ENCODE results near the gene CPZ.
A peak's percentile ranks its signal among the peaks of the same experiment; 100 is the strongest.

CPZ gene

DNA sequence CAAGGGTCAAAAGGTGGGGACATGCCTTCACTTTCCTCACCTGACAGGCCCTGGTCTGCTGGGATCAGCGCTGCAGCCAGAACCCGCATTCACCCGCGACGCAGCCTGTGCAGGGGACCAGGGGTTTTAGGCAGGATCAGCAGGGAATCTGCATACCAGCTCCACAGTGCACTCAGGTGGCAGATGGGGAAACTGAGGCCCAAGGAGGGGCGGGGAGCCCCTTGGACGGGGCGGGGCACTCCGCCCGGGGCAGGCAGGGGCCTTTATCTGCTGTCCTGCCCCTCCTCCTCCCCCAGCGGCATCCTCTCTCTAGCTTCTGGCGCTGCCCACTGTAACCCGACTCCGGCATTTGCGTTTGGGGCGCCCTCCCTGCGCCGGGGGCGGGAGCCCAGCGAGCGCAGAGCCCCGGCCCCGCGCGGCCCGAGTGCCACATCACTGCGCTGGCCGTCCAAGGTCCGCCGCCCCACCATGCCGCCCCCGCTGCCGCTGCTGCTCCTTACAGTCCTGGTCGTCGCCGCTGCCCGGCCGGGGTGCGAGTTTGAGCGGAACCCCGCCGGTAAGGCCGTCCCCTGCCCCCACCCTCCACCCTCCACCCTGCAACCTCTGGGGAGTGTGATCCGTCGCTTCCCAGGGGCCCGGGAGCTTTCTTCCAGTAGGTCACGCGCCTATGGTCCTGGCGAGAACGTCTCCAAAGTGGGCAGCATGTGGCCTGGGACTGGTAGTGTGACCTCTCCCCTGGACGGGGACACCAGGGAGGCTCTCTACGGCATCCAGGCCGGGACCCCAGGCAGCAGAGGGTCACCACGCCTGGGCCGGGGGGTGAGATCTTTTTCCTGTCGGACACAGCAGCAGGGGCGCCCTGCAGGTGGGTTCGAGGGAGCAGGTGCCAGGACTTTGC is at the start of gene CPZ:
TSS of gene CPZ (plus strand) at position 400 of the 898 bp plus-strand sequence. CDS start at position 469, 69 bp downstream.
- no peak for DNase-seq

DNA sequence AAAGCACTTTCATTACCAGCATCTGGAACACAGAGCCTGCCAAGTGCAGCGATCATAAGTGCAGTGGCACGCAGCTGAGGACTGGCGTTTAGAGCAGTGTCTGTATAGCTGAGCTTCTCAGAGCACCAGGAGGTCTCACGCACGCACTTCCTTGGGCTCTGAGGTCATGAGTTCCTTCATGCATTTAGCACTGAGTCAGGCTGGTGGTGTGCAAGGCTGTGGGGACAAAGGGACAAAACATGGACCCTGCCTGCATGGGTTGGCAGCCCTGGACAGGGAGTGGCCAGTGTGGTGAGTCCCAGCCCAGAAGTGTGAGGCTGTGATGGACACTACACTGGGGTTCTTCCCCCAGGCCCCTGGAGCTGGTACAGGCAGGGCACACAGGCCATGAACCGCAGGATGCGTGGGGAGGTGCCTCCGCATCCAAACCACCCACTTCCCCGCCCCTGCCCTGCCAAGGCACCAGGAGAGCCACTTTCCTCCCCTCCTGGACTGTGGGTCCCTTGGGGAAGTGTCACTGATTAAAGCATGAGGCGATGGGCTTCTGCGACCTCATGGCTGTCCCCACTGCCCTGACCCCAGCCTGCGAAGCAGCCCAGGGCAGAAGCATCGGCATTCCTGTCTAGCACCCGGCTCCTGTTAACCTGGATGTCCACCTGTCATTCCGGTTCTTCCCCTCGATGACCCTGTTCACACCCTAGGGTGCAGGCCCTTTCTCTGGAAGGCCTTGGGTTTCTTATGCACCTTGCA is 49.6 kb upstream of the CPZ start:
- no peak for DNase-seq

DNA sequence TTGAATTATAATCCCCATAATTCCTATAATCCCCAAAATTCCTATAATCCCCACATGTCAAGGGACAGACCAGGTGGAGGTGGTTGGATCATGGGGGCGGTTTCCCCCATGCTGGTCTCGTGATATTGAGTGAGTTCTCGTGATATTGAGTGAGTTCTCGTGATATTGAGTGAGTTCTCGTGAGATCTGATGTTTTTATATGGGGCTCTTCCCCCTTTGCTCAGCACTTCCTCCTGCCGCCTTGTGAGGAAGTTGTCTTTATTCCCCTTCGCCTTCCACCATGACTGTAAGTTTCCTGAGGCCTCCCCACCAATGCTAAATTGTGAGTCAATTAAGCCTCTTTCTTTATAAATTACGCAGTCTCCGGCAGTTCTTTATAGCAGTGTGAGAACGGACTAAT is 48.9 kb upstream of the CPZ start:
- no peak for DNase-seq

DNA sequence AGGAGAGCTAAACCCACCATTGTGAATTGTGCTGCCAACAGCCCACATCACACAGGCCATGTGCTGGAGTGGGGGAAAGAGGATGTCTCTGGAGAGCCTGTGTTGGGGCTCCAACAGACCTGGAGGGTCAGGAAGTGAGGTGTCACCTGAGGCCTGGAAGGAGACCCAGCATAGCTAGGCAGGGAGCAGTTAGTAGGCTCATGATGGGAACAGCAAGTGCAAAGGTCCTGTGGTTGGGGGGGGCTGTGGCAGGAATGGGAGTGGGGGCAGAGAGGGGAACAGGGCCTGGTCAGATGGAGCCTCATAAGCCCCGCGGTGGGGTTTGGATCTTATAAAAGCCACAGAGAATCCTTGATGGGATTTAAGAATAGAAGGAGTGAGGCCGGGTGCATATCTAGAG is 48.3 kb upstream of the CPZ start:
- no peak for DNase-seq

DNA sequence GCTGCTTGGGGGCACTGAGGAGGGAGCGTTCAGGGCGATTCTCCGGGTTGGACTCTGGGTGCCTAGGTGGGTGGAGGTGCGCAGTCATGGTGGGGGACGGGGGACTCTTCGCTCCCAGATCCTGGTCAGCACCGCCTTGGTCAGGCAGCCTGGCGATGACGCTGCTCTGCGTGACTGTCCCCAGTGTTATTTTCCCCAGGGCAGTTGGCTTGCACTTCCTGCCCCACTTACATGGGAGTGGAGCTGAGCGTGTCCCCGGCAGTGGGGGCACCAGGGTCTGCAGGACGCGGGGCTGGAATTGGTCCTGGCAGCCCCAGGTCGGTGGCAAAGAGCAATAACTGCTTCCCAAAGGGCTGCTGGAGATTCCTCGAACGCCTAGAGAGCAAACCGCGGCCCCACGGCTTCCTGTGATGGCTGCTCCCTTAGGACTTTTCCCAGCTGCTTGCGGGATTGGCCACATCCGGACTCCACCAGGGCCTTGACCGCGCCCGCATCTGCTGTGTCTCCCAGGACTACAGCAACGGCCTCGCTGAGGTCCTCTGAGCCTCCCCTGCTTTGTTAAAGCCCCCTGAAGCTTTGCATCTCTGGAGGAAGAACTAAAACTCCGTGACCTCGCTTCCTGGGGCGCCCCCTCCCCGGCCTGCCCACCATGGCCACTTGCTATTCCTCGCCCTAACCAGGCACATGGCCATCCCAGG is 47.7 kb upstream of the CPZ start:
- DNase-seq, result no peak

DNA sequence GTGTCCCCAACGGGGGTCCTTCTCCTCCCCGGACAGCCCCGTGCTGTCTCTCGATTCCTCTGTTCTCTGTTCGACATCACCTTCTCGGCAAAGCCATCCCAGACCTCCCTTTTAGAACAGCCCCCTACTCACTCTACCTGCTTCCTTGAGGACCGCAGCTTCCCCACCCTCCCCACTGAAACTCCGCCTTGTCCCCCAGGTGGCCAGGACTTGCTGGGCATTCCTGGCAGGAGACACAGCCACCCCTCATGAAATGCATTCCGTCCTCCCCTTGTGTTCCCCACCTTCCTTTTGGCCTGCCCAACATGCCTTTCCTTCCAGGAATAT is 47.2 kb upstream of the CPZ start:
- no peak for DNase-seq

DNA sequence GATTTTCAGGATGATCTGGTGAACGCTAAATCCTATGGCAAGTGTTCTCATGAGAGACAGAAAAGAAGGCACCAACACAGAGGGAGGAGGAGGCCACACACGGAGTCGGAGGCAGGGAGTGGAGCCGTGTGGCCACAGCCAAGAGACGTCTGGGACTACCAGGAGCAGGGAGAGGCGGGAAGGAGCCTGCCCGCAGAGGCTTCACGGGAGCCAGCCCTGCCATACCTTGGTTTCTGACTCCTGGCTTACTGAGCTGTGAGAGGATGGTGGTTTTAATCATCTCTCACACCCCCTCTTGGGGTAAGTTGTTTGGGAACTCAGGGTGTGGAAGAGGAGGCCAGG is 45.8 kb upstream of the CPZ start:
- no peak for DNase-seq

DNA sequence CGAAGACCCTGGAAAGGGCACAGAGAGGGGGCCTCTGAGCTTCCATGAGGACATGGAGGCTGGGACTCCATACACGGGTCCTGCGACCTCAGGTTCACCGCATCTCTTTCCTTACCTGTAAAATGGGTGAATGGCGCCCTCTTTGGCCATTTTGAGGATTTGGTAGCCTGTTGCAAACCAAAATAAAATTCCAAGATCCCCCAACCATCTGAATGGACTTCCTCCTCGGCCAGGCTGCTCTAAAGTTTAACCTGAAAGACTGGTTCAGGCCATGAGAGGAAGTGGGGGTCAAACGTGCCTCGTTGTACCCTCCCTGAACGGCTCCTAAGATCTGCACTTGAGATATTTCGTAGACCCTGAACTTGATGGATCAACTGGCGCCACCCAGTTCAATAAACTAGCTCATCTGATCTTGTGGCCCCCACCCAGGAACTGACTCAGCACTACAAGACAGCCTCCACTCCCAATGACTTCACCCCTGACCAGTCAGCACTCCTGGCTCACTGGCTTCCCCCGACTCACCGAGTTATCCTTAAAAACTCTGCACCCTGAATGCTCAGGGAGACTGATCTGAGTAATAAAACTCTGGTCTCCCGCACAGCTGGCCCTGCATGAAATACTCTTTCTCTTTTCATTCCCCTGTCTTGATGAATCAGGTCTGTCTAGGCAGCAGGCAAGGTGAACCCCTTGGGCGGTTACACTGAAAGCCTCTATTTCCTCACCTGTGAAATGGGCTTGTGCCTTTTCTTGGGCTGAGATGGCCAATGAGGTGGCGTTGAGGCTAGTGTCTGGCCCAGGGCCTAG is 45.3 kb upstream of the CPZ start:
- DNase-seq, result peak; percentile 51

DNA sequence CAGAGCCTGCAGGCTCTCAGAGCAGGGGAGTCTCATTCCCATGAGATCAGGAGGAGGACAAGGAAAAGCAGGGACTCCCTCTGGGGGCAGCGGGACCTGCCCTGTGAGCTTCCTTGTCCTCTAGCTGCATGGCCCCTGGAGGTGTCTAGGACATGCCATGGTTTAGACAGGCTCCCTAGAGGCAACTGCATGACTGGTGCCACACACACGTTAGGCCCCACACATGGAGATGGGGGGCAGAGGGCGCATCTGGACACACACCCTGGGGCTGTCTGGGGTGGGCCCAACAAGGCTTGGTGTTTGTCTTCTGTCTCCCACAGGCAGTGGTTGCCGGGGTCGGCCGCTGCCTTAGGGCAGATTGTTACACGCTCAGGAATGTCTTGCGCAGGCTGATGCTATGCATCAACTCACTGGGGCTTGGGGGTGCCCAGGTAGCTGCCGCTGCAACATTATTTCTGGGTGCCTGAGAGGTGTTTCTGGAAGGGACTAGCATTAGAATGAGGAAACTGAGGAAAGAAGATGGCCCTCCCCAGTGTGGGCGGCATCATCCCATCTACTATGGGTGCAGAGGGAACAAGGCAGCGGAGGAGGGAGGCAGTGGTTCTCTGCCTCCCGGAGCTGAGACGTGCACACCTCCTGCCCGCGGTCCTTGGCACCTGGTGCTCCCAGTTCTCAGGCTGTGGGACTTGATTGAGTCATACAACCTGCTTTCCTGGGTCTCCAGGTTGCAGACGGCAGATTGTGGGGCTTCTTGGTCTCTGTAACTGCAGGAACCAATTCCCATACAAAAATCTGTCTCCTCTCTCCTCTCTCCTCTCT is 44.4 kb upstream of the CPZ start:
- peak; percentile 87 for DNase-seq

DNA sequence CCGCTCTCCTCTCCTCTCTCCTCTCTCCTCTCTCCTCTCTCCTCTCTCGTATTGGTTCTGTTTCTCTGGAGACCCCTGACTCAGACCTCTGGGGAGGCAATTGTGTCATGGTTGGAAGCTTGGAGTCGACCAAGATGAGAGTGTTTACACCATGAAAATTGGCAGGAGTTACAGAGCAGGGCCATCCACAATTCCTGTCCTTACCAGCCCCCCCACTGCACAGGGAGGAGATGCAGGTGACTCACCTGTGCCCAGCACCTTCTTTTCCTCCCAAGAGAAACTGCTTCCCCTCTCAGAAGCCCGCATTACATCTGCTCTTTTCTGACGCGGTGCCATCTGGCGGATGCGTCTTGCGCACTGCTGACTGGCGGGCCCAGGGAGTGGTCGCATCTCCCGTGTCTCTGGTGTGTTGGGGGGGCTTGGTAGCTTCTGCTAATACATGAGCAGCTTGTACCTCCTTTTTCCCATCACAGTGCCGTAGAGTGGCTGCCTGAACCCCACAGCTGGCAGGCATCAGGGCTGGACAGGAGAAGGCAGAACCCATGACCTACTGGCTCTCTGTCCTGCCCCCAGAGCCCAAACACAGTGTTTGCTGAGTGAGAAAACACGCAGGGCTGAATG is 43.7 kb upstream of the CPZ start:
- DNase-seq, result no peak

DNA sequence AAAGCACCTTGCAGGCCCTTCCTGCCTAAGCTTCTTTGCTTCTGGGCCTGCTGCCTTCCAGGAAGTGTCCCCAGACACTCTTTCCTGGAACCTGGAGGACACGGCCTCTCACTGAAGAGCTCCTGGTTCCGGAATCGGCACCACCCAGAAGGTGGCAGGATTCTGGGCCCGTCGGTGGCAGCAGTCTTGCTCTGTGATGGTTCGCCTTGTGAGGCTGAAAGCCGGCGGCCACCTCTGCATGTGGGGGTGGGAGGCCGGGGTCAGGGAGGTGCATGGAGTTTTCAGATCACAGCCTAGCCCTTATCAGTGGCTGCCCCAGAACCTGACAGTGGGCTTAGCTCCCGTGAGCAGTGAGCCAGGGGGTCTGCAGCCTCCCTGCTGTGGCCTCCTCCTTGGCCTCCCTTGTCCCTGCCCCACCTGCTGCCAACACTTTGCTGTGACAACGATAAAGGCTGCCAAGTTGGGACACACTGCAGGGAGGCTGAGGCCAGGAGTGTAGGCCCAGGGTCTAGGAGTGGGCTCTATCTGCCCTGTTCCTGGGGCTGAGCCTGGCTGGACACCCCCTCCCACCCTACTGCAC is 43.1 kb upstream of the CPZ start:
- DNase-seq, result no peak

DNA sequence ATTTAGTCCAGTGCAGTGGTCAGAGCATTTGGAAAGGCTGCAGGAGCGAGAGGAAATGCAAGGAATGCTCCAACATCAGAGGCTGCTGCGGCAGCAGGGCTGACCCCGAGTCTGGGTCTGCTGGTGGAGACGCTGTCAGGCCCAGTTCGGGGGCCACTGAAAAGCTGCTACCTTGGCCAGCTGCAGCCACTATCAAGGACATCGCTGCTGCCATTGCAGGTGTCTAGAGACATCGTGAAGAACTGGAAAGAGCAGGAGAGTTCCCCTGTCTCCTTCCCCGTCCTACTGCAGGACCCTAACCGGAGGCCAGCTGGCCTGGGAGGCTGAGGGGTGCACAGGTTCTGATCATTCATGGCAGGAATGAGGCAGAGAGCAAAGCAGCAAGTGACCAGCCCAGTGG is 41.9 kb upstream of the CPZ start:
- no peak for DNase-seq

DNA sequence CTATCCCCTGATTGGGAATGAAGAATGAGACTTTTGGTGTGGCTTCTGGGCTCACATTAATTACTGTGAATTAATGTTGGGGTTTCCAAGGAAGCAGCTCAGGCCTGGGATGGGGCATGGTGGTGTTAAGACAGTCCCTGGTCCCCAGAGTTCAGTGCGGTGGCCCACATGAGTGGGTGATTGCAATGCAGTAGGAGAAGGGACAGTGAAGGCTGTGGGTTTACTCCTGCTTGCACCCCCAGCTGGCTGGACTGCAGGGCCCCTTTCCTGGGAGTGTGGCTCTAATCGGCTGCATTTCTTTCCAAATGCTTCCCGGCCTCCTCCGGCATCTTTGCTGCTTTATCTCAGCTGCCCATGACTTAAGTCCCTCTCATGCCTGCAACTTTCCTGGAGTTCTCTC is 40.5 kb upstream of the CPZ start:
- no peak for DNase-seq

DNA sequence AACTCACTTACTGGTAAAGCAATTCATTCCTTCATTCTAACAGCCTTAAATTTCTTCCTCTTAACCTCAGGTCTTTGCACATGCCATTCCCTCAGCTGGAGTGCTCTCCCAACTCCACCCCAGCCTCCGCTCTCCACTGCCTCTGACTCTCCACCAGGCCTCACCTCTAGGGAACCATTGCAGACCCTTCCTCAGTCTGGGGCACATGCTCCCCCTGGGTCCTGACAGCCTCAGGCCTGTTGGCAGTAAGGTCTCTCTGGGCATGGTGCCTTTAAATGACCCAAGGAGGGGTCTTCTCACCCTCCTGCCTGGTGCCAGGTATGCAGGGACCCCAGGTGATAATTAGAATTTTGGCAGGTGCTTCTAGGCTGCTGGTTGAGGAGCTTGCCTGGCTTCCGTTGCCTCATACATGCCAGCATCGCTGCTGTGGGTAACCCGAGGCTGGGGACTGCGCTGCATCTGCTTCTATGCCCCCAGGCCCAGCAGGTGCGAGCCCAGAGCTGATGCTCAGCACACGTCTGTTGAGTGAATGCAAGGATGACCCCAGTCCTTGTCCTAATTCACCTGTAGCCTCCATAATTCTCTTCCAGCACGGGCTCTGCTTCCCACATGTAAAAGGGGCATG is 39.9 kb upstream of the CPZ start:
- DNase-seq, result no peak

DNA sequence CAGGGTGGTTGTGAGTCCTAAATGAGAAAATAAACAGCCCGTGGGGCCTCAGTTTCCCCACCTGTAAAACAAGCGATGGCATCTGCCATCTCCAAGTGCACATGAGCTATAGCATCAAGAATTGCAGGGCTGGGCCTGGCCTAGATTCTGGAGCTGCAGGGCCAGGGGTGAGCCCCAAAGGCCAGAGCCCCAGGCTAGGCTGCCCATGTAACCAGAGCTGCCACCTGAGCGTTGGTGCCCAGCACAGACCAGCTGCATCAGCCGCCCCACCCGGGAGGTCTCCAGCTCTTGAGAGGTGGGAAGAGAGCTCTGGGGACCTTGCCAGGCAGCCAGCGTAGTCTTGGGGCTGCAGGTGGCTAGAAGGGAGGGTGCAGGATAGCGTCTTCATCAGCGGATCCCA is 39.3 kb upstream of the CPZ start:
- DNase-seq, result no peak

DNA sequence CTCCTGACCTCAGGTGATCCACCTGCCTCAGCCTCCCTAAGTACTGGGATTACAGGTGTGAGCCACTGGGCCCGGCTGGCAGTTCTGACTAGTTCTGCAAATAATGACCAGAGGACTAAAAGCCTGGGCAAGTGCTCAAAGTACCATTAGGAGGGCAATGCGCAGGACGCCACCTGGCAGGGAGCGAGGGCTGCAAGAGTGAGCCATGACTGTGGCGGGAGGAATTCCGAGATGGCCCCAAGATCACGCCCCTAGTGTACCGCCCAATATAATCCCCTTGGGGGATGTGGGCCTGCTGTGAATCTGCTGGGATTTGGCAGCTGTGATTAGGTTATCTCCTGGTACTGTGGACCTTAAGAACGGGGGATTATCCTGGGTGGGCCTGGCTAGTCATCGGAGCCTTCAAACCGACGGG is 38.6 kb upstream of the CPZ start:
- DNase-seq, result no peak

DNA sequence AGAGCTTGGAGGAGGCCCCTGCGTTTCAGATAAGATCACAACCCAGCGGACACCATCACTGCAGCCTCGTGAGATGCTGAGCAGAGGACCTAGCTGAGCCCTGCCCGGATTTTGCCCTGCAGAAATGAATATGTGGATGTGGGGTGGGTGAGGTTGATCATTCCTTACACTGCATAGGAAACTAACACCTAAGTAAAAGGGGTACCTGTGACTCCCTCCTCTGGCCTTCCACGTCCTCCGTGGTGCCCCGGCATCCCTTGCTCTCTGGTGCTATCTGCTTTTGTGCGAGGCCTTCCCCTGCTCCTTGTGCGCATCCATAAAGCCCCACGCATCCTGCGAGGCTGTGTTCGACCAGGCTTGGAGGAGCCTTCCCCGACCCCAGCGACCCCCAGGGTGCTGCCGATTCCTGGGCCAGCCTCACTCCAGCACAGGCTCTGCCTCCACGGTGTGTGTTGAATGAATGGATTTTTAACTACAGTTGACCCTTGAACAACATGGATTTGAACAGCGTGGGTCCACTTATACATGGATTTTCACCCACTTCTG is 37.9 kb upstream of the CPZ start:
- no peak for DNase-seq

DNA sequence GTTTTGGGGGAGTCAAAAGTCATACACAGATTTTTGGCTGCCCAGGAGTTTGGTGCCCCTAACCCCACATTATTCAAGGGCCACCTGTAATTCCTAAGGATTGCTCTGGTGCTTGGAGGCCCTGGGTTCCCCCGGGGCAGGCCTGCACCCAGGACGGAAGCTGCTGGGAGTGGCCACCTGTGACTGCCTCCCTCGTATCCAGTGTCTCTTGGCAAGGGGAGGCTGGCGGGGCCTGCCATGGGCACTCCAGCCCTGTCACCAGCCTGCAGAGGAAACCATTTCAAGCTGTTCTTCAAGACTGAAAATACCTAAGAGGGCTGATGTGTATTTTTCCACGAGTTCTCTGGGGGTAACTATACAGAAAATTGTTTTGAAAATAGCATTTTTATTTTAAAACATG is 36.8 kb upstream of the CPZ start:
- no peak for DNase-seq

DNA sequence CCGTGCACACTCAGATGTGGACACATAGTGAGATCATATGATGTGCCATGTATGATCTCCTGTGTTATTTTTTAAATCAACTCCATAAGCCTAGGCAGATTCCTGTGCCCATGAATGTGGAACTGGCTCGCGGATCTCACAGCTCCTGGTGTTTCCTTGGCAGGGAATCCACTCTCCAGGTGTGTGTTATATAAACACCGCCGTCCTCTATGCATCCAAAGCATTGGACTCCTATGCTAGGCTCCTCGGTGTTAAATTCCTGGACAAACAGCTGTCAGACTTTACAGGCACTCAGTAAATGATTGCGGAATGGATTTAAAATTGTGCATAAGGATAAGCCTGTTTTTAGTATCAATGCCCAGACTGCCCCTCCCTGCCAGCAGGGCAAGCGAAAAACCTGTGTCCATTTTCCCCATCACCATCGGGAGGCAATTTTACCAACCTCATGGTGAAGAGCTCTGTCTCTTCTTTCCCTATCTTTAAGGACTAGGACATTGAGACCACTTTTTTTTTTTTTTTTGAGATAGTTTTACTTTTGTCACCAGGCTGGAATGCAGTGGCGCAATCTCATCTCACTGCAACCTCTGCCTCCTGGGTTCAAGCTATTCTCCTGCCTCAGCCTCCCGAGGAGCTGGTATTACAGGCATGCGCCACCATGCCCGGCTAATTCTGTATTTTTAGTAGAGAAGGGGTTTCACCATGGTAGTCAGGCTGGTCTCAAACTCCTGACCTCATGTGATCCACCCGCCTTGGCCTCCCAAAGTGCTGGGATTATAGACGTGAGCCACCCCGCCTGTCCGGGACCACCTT is 36.0 kb upstream of the CPZ start:
- DNase-seq, result no peak
